Uterus (tissue), 4 donors: ENCODE measurements around the gene DBH. TPM values are rescaled to one million over a fixed set of nuclear protein-coding genes. Genes with fewer than 3 reads are reported as not detected.

Experiments used
- DNase-seq, 2 donors: peaks; one replicate each; pipeline ENCODE4 v3.0.0-alpha.2; 2019 to 2020
- H3K27ac ChIP-seq, 2 donors: fragments of 200-600 bp; sonication (generic); 1 replicate in 1 of 2; 2 replicates in 1 of 2; pipeline ENCODE4 v1.5.1; 2016 to 2018
- H3K27me3 ChIP-seq, 2 donors: fragments of 200-600 bp; sonication (generic); one replicate each; pipeline ENCODE4 v1.5.1; 2018 to 2019; ENCODE audit warnings: control low read depth in 1 of 2
- H3K36me3 ChIP-seq, 2 donors: fragments of 200-600 bp; sonication (generic); one replicate each; pipeline ENCODE4 v1.5.1; 2019; ENCODE audit warnings: control low read depth in 1 of 2
- H3K4me1 ChIP-seq, 2 donors: fragments of 200-600 bp; sonication (generic); one replicate each; pipeline ENCODE4 v1.5.1; 2018 to 2019; ENCODE audit warnings: control low read depth in 1 of 2
- H3K4me3 ChIP-seq, 2 donors: fragments of 200-600 bp; sonication (generic); 1 replicate in 1 of 2; 2 replicates in 1 of 2; pipeline ENCODE4 v1.5.1; 2018 to 2019; ENCODE audit warnings: mild to moderate bottlenecking in 1 of 2
- H3K9me3 ChIP-seq, 2 donors: fragments of 200-600 bp; sonication (generic); one replicate each; pipeline ENCODE4 v1.5.1; 2019; ENCODE audit warnings: control low read depth in 1 of 2
- POLR2A ChIP-seq, 2 donors: fragments of 450-650 bp; IDR thresholded peaks; one replicate each; pipeline ENCODE4 v1.6.1; 2016; ENCODE audit warnings: antibody characterized with exemption in 2 of 2, mild to moderate bottlenecking in 1 of 2, moderate library complexity in 1 of 2
- intact Hi-C: fragments of 100-400 bp; cut with DNase I; formaldehyde crosslinking; loops from one replicate; pipeline ENCODE4 v1.15.1; 2023; ENCODE audit warnings: low total_unique reads
- total RNA-seq, 4 donors: library from RNA; depleted of rRNA in 3 of 4; stranded (reverse); fragments of >200 nt in 3 of 4; gene quantifications; one replicate each; pipeline versions ENCODE4 v1.1.0 to v1.2.4, GENCODE V29; 2014 to 2023
- TF ChIP-seq, protein P1 (sequence below), 4 experiments: fragments of 200-600 bp in 2 of 4; fragments of 450-650 bp in 2 of 4; sonication (generic) in 2 of 4; IDR thresholded peaks; one replicate each; pipeline ENCODE4 v1.5.1; 2016 to 2019; ENCODE audit warnings: antibody characterized with exemption in 4 of 4, mild to moderate bottlenecking in 2 of 4, moderate library complexity in 1 of 4
- donor health status: DM: yes; HTN: yes; CAD: no.

Gene DBH
- total RNA-seq, 4 donors from 2014 or later: 1.3 TPM; not detected in 3

DNA sequence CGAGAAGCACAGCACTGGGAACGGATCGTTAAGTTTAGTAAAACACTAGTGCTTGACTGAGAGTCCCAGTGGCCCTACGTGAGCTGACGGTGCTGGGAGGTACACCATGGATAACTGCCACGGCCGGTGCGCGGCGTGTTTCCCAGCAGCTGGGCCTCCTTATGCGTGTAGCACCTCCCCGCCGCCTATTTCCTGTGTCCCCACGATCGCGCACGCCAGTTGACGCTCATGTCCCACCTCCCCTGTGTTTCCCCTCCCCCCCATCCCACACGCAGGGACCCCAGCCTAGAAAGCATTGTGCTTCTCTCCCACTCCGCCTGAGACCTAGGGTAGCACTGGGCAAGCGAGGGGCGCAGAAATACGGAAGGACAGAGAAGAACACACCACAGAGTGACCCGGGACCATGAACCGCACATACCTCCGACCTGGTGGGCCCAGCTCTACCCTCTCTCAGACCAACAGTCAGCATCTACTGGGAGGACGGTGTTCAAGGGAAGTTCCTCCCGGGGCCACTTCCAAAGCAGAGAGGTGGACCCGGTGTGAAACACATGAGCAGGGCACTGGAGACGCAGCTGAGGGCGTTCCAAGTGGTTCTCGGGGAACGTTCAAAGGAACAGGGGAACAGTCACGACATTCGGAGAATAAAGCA lies 45.6 kb downstream of the DBH start:
- no peaks in the 10 kb centered on the region for H3K27me3 ChIP-seq
- intact Hi-C loops: no loop called here
- H3K4me3 ChIP-seq: no peak overlapping the region
- no peaks in the 10 kb centered on the region for H3K4me1 ChIP-seq
- no peak for TF ChIP-seq POLR2A (IDR thresholded peaks at IDR 0.05)
- TF ChIP-seq, protein P1, sequence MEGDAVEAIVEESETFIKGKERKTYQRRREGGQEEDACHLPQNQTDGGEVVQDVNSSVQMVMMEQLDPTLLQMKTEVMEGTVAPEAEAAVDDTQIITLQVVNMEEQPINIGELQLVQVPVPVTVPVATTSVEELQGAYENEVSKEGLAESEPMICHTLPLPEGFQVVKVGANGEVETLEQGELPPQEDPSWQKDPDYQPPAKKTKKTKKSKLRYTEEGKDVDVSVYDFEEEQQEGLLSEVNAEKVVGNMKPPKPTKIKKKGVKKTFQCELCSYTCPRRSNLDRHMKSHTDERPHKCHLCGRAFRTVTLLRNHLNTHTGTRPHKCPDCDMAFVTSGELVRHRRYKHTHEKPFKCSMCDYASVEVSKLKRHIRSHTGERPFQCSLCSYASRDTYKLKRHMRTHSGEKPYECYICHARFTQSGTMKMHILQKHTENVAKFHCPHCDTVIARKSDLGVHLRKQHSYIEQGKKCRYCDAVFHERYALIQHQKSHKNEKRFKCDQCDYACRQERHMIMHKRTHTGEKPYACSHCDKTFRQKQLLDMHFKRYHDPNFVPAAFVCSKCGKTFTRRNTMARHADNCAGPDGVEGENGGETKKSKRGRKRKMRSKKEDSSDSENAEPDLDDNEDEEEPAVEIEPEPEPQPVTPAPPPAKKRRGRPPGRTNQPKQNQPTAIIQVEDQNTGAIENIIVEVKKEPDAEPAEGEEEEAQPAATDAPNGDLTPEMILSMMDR (IDR thresholded peaks at IDR 0.05): no peak
- H3K27ac ChIP-seq: no peak overlapping the region
- no peaks in the 10 kb centered on the region for H3K9me3 ChIP-seq
- H3K36me3 ChIP-seq: no peaks in the 10 kb centered on the region
- DNase-seq: no peak

DNA sequence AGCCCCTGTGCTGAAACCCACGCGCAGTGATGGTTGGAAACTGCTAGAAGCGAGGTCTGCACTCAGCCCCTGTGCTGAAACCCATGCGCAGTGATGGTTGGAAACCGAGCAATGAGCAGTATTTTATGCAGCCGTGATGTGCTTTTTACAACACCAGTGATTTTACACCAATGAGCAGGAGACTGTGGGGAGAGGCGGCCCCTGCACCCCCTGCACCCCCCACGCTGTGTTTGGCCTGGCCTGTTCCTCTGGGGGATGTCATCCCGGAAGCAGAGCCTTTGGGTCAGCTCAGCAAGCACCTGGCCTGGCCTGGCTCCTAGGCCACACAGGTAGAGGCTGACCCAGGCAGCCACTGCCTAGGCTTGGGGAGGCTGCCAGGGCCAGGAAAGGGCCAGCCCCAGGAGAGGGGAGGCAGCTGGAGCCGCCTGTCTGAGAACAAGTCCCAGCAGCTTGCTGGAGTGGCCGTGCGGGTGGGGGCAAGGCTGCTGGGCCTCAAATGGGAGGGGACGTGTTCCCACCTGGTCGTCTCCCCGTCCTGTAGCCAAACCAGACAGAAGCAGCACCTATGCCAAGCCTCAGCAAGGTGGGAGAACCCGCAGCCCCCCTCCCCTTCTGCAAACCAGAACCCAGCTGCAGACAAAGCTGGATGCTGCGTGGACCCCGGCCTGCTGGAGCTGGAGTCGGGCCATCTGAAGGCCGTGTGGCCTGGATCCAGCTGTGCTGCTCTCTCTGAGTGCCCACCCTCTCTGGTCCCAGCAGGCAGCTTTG lies 46.8 kb downstream of the DBH start:
- peak overlapping the region; percentile 2 to 47 for H3K27ac ChIP-seq
- H3K4me3 ChIP-seq: no peak overlapping the region
- intact Hi-C loops: no loop called here
- H3K4me1 ChIP-seq: no peaks in the 10 kb centered on the region
- no peaks in the 10 kb centered on the region for H3K27me3 ChIP-seq
- DNase-seq: no peak
- no peaks in the 10 kb centered on the region for H3K9me3 ChIP-seq
- no peaks in the 10 kb centered on the region for H3K36me3 ChIP-seq
- no peak for TF ChIP-seq POLR2A (IDR thresholded peaks at IDR 0.05)
- TF ChIP-seq, protein P1 (IDR thresholded peaks at IDR 0.05): no peak

DNA sequence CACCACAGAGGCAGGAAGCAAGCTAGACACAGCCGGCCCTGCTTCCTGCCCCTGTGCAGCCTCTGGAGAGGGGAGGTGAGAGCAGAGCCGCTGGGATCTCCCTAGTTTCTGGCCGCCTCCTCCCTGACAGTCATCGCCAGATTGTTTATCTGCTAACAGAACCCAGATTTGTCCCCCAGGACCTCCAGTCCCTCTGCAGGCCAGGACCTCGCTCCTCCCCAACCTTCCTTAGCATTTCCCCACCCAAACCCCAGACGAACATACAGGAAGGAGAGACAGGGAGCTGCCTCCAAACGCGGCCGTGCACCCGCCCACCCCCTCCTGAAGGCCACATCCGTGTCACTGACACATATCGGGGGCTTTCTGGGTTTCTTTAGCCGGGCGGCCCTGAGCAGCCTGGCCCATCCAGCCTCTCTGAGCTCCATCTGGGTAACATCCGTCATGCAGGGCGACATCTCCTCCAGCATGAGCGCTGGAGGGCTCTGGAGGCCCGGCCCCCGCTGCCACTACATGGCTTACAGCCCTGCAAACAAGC lies 47.5 kb downstream of the DBH start:
- DNase-seq: peak in 1 of 2 donors; percentile 38
- peak overlapping the region in 1 of 2 donors; percentile 47 for H3K27ac ChIP-seq
- H3K36me3 ChIP-seq: no peaks in the 10 kb centered on the region
- no peak overlapping the region for H3K4me3 ChIP-seq
- no peaks in the 10 kb centered on the region for H3K27me3 ChIP-seq
- intact Hi-C loops: no loop called here
- TF ChIP-seq, protein P1 (IDR thresholded peaks at IDR 0.05): no peak
- no peak for TF ChIP-seq POLR2A (IDR thresholded peaks at IDR 0.05)
- H3K4me1 ChIP-seq: no peaks in the 10 kb centered on the region
- H3K9me3 ChIP-seq: no peaks in the 10 kb centered on the region

DNA sequence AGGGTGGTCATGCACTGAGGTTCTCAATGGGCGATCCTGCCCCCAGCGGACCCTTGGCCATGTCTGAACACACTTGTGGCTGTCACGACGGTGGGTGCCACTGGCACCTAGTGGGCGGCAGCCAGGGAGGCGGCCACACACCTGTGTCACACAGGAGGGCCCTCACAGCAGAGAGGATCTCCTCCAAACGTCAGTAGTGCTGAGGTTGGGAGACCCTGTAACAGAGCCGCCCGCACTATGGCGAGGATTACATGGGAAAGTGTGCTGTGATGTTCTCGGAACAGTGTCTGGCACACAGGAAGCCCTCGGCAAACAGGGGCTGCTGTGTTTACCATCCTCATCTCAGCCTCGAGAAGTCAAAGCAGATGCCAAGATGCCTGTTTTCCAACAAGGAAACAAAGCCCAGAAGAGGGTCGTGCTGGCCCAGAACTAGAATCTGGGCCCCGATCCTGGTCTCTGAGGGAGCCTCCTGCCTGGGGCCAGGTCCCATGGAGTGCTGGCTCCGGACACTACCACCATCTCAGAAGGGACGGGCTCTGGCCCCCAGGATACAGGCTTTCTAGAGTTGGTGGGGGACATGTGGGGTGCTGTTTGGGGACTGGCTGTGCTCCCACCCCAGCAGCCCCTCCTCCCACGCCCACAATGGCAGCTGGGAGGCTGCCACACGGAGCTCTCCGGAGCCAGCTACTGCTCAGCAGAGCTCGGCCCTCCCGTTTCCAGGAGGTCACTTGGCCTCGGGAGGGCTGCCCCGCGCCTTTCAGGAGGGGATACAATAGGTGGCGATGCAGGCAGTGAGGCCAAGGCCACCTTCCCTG lies 48.2 kb downstream of the DBH start:
- DNase-seq: no peak
- TF ChIP-seq POLR2A (IDR thresholded peaks at IDR 0.05): no peak
- TF ChIP-seq, protein P1 (IDR thresholded peaks at IDR 0.05): no peak
- Histone ChIP-seq H3K4me1 (no peaks in the 10 kb centered on the region), H3K9me3 (no peaks in the 10 kb centered on the region), H3K27ac (peak overlapping the region in 1 of 2 donors; percentile 47), H3K36me3 (no peaks in the 10 kb centered on the region), H3K27me3 (no peaks in the 10 kb centered on the region), H3K4me3 (no peak overlapping the region)
- intact Hi-C loops: no loop called here
